HG02623 (cell line): Measurements from ENCODE around the gene MYO18A.

ENCODE experiments used
- ATAC-seq: cut with Tn5 transposase; IDR thresholded peaks from one replicate; pipeline ENCODE4 v1.9.1; 2021; ENCODE audit warnings: moderate library complexity; ENCODE audit not compliant: unreplicated experiment

The MYO18A gene

DNA sequence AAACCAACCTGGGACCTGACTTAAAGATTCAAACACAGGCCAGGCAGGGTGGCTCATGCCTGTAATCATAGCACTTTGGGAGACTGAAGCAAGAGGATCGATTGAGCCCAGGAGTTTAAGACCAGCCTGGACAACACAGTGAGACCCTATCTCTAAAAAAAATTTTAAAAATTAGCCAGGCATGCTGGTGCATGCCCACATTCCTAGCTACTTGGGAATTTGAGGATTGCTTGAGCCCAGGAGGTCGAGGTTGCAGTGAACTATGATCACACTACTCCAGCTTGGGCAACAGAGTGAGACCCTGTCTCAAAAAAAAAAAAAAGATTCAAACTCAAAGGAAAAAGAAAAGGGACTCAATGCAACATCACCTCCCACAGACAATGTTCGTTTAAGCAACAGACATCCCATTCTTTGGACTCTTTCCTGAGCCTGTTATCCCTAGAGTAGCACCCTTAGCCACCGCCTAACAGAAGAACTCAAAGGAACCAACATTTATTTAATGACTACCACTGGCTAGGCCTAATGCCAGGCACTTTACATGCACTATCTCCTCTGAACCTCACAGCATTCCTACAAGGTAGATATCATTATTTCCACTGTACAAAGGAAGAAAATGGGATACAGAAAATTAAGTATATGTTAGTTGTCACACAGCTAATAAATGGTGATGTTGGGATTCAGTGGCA, 12.7 kb downstream of the MYO18A start:
- no peak for ATAC-seq

DNA sequence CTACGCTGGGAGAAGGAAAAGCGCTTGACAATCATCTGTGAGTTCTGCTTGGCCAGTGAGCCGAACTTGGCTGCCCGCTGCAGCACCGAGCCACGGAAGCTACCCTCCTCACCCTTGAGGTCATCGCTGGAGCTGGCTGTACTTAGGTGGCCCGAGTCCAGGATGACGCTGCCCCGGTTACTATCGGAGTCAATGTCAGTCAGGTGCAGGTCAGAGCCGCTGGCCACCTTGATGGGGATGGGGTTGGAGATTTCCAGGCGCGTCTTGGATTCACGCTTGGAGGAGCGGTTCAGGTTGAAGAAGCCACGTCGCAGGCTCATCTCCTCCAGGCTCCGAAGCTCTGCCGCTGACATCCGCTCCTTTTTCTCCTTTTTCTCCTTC, 13.7 kb downstream of the MYO18A start:
- ATAC-seq = no peak

DNA sequence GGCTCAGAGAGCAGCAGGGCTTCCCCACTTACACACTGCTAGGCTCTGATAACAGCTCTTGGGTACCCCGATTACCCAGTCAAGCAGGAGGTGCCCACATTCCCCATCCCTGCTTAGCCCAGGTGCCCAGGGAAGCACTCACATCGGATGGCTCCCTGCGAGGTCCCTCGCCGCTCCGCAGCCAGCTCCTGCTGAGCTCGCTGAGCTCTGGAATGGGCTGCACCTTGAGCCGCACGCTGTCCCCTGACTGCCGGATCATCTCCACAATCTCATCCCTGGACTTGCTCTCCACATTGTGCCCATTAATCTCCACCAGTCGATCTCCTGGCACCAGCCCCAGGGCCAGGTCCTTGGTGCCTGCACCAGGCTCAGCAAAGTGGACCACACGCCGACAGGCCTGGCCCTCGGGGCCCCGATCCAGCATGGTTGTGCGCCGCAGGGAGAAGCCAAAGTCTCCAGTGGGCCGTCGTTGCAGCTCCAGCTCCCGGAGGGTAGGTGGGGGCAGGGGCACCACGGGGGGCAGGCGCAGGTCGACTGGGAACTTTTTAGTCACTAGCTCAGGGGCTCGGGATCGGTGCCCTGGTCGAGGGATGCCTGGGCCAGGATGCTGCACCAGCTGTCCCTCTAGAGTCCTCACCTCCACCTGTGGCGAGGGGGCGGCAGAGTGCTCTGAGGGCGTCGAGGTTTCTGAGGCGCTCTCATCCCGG, 14.2 kb downstream of the MYO18A start:
- ATAC-seq = no peak

DNA sequence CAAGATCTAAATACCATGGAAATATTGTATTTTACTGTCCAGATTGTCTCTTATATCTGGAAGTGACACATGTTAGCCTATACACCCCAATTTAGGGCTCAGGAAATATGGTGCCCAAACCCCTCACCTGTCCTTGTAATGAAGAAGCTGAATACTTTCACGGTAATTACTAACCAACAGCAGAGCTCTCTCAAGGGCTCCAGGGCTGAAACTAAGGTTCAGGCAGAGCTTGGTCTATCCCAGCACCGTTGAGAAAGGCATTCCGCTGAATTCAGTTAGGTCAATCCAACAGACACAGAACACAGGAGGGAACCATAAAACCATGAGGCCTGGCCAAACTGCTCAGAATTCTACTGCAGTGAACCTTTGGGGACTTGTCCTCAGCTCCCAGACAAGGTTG, 14.9 kb downstream of the MYO18A start:
- ATAC-seq = no peak

DNA sequence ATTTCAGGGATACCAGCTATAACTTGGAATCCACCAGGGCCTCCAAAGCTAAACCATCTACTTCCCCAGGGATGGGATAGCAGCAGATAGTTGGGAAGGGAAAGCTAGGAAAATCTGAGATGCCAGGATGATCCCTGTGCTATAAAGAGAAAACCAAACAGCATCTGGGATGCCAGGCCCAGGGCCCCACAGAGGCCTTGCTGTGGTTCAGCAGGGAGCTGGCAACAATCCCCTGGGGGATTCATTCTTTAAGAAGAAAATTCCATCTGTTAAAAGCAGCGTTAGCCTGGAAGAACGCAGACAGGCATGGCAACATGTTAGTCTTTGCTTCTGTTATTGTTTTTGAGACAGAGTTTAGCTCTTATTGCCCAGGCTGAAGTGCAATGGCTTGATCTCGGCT, 16.6 kb downstream of the MYO18A start:
- ATAC-seq = no peak

DNA sequence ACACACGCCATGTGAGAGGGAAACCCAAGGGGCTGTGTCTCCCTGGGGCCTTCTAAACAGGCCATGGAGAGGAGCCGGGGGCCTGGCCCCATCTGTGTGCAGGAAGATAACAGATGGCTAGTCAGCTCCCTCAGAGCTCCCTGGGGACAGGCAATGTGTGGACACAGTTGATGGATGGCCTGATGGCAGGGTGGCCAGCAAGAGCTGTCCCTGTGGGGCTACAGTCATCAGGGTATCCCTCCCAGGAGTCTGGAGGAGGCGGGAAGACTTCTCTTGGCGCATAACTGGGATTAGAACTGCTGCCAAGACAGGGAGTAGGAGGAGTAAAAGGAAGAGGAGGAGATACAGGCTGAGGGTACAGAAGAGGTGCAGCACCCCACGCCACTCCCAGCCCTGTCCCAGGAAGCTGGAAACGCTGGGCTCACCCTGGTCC, 17.3 kb downstream of the MYO18A start:
- no peak for ATAC-seq

DNA sequence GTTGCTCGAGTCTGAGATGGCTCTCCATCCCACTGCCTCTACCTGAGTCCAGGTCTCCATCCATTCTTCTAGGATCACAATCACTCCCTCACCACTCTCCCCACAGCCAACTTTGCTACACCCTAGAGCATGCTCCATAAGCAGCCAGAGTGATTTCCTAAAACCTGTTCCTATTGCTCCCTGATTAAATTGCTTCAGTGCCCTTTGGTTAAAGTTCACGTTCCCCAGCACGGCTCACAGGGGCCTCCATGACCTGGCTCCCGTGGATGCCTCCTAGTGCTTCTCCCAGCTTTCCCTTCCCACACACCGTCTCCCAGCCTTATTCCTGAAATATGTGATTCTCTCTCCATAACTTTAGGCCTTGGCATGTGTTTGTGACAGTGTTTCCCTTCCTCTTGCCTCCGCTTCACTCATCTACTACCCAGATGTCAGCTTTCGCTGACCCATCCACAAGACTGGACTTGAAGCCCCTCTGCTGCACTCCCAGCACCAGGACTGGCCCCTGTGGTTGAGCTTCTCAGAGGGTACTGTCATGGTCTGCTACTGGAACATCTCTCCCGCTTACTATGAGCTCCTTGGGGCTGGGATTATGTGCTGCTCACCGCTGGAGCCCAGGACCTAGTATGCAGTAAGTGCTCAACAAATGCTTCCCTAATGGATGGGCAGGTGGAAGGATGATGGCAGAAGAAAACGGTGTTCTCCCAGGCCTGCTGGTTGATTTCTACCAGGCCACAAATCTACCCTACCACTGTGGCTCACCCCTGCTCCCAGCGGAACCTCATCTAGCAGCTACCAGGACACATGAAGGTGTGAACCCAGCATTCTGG, 17.9 kb downstream of the MYO18A start:
- ATAC-seq = no peak

DNA sequence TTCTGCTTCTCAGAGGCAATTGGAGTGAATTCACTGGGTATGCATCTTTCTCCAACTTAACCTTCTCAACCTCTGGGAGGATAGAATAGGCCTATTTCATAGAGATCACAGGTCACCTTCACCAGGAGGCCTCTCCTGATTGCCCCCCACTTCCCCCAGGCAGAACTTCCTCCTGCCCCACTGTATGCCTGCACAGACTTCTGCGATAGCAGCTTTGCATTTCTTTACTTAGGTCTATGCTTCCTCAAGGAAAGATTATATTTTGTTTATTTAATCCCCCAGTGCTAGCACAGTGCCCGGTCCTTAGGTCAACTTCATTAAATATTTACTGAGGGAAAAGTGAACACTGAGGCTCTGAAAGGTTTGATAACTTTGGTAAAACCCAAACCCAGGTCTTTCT, 19.9 kb downstream of the MYO18A start:
- no peak for ATAC-seq

DNA sequence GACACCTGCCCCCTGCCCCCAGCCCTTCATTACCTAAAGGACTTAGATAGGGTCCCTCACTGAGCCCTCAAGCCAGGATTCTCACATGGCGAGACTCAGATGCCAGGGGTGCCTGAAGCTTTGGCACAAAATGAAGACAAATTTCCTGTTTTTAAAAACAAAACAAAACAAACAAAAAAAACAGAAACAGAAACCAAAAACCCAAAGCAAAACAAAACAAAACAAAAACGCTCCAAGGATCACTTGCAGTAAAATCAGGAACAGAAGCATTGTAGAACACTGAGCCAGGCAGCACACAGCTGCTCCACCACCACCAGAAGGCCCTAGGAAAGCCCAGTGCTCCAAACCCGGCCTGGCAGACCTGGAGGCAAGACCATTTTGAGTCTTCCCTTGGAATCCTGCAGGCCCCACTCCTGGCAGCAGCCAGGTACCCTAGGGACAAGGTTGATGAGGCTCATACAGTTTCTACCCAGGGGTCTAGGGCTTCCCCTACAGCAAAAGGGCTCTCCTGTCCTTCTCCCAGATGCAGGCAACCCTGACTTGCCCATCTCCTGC, 20.8 kb downstream of the MYO18A start:
- no peak for ATAC-seq

DNA sequence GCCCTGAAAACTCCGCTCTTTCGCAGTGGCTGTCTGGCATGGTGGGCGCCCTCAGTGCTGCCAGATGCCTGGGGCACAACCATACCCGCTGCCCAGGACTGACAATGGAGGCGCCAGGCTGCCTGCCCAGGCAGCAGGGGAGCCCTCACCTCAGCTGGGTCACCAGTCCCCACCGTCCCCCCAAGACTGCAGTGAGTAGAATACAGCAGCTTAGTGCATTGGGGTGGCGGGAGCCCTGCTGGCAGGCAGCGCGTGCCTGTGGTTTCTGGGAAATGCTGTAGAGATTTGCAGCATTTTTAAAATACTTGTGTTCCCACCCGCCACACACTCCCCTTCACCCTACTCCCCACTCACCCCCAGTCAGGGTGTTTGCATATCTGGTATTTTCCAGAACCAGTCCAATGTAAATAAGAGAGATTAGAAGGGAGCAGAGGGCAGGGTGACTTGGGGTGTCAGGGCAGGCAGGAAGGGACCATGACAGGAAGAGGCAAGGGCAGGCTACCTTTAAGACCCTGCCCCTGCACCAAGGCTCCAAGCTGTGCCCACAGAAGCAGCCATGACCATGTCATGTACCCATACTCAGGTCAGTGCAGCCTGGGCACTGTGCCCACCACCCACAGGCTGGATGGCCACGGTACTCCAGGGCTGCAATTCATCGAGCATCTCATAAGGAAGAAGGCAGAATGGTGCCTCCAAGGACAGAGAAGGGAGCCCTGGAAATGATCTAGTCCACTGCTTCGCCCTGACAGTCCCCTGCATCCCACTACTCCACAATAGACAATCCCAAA, 21.5 kb downstream of the MYO18A start:
- ATAC-seq = no peak

DNA sequence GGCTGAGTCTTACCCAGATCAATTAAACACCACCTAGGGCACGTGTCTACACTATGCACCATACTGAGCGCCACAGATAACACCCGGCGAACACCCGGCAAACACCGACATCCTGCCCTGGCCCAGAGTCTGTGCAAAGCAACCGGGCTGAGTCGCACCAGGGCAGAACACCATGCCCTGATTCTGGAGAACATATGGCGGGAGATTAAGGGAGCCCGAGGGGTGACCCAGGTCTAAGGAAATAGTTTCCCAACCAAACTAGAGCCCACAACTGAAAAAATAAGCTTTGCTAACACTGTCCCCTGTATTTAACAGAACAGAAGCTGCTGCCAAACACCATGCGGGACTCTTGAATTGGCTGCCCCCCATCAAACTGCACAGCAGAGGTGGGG, 22.1 kb downstream of the MYO18A start:
- ATAC-seq = no peak

DNA sequence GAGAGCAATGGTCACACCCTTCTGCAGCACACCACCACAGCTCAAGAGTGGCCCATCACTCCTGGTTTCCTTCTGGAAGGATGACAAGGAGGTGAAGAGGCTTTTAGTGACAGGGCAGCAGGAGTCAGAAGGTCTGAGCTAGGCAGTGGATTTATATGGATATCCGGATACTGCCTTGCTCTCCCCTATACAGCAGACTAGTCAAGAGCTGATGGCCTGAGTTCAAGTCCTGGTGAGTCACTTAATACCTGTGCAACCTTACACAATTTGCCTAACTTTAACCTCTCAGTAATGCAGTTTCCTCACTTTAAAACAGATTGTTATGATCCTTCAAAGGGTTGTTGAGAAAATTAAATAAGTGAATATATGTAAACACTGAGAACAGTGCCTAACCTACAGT, 22.9 kb downstream of the MYO18A start:
- no peak for ATAC-seq

DNA sequence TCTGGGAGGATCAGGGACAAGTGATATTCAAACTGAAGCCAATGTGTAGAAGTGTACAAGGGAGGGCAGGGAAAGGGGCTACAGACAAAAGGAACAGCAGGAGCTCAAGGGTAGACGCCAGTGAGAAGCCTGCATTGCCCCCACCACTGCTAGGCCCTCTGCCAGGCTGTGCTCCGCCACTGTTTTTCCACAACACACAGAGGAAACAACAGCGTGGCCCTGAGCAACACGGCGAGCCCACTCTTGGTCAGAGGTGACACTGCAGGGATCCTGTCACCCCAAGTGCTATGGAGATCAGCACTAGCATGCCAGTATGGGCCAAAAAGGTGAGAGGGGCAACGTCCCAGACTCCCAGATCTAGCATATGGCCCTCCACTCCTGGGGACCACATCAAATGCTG, 23.4 kb downstream of the MYO18A start:
- no peak for ATAC-seq

DNA sequence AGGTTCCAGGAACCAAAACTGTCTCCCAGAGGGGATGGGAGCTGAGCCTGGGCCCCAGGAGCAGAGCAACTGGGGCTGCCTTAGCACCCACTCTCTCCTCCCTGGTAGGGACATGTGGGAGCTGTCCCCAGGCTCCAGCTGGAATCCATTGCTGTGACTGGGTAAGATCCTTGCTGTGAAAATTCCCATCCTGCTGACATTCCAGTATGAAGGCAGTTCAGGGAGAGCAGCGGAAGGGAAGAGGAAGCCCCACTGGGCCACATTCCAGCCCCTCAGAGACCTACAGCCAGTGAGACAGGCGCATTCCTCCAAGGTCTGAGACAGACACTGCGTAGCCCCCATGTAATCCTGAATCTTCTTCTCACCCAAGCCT, 24.2 kb downstream of the MYO18A start:
- ATAC-seq = no peak

DNA sequence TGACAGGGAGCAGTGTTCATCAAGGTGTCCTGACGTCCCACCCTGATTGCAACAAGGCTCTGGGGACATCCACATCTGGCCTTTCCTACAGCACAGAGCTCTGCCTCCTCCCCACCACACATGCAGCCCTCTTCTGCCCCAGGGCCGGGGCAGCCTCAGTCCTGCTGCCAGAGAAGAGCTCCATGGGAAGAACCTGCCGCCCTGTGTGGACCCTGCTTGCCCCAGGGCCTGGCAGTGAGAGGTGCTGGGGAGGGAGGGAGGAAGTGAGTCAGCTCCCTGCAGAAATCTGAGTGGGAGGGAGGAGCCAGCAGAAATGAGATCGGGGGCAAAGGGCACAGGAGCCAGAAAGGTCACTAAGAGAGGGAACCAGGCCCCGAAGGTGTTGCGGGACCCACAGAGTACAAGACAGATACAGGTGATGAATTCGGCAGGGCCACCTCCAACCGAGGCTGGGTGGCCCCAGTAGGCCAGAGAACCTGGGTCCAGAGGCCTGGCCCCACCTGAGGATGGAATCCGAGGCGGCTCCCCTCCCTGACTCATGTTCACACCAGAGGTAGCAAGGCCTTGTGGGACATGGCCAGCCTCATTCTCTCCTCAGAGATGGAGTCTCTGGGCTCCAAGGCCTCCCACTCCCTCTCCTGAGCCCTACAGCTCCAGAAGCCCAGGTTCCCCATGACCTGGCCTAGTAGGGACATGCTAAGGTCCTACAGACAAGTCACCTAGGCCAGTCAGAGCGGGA, 24.8 kb downstream of the MYO18A start:
- no peak for ATAC-seq

DNA sequence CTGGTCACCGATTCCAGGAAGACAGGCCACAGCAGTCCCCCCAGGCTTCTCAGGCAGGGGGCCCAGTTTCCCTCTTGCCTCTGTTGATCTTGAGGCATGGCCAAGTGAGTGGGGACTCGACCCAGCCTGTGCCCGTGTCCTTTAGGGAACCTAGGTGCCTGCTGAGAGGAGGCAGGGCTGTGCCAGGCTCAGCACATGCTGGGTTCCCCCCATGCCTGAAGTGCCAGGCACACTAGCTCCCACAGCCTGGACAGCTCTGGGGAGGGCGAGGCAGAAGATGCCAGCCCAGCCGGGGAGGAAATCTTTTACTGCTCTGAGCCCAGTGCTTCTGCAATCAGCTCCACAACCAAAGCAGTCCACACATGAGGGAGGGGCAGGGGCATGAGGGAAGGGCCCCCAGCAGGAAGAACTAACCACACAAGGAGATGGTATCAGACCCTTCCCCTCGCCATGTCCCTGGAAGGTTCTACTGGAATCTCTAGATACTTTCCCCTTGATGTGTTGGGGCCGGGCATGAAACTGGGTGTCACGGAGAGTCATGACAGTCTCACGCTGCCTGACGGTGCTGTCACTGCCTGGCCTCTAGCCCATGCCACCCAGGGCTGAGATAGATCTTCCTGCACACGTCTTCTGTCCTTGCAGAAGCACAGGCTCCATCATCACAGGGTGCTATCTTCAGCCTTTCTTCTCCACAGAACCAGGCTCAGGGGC, 25.5 kb downstream of the MYO18A start:
- ATAC-seq = no peak

DNA sequence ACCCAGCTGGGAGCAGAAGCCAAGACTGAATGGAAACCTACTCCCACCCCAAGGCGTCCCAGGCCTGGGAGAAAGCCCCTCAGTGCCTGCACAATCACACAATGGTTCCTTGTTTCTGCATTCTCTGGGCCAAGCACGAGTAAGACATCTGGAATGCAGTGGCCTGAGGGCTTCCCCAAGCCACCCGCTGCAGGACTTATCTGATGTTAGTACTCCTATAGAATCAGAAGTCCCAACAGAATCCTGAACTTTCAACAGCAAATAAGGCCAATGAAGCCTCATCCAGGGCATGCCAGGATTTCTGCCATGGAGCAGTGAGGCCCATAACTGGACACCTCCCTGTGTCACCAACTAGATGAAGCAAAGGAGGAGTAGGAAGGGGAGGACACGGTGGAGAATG, 28.6 kb downstream of the MYO18A start:
- ATAC-seq = no peak

DNA sequence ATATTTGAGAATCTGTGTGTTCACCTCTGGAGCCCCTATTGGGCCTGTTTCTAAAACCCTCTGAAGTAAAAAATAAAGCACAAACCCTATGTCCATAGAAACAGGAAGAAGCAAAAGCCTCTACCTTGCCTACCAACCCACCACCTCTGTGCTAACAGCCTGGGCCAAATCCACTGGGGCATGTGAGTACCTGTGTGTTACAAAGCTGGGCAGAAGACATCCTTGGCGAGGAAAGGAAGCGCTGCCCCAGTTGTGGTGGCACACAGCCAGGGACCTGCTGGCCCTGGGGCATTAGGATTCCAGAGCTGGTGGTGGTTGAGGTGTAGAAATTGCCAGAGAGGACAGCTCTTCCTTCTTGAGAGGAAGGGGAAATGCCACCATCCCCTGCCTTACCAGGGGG, 30.0 kb downstream of the MYO18A start:
- ATAC-seq = no peak

DNA sequence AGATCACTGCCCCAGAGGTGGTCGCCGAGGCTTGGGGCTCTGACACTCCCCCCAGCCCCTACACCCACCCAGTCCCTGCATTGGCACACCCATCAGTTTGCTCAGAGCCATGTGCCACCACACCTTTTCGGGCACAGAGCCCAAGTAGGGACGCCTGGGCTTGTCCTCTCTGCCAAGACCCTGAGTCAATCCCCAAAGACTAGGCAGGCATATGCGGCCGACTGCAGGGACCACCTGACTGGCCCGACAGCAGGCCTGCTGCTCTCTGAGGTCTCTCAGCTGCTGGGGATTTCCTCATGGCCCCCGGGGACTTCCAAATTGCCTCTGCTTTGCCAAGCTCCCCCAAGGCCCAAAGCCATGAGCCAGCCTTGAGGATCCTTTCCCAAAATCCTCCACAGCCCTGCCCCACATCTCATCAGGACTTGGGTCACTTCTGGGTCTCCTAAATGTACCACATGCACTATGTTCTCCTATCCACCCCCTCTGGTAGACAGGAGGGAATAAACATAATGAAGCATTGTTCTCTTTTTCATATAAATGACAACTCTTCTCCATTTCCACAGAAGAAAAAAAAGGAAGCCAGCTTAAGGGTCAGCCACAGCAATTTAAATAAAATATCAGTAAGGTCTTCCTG, 30.6 kb downstream of the MYO18A start:
- ATAC-seq = no peak
